ENCODE results near the gene ARHGAP29. TPM values are rescaled to one million over a fixed set of nuclear protein-coding genes. Genes with fewer than 3 reads are reported as not detected.

Gene ARHGAP29
- total RNA-seq, 1 experiment from 2014 or later = 137 TPM

- intact Hi-C loops (cut with micrococcal nuclease; ENCODE audit: unreplicated experiment) = no loop called here
- no TSS peak for BruUV-seq (replicated peaks)
- H3K27ac ChIP-seq = no peak overlapping the region
- H4K20me1 ChIP-seq (ENCODE audit: insufficient read depth) = no peaks in the 10 kb centered on the region
- no peak overlapping the region for H2AFZ ChIP-seq
- H3K4me3 ChIP-seq = no peak overlapping the region
- TF ChIP-seq EZH2 (IDR thresholded peaks at IDR 0.05; ENCODE audit: low read depth) = no peak
- TF ChIP-seq CTCF (conservative IDR thresholded peaks at IDR 0.05) = no peak
- ChIA-PET POLR2A (ENCODE audit: unreplicated experiment) (no interaction called here), CTCF (no interaction called here)
- DNase-seq = no peak
- peaks cover 13% of the 10 kb centered on the region; the same call in 1 of the 2 replicates for H3F3A ChIP-seq (ENCODE audit: insufficient read depth, low read depth)
- no peaks in the 10 kb centered on the region for H3K27me3 ChIP-seq (ENCODE audit: insufficient read depth, low read depth)
- no peaks in the 10 kb centered on the region for H3K79me2 ChIP-seq (ENCODE audit: low read depth)
- peaks cover 37% of the 10 kb centered on the region for H3K4me1 ChIP-seq (replicated peaks; ENCODE audit: insufficient read depth)
- H3K4me2 ChIP-seq = no peak overlapping the region
- H3K9me2 ChIP-seq (ENCODE audit: insufficient read depth) = no peaks in the 10 kb centered on the region
- no peaks in the 10 kb centered on the region for H3K36me3 ChIP-seq (ENCODE audit: low read depth)
- no peaks in the 10 kb centered on the region for H3K9me3 ChIP-seq (ENCODE audit: insufficient read depth, low read depth)
These were observed 115.0 kb downstream of the ARHGAP29 start for GRCh38 chr1:94122201-94122970.

Other genes starting within 250 kb of the ARHGAP29 start
- gene ABCA4, start 116.4 kb downstream of the ARHGAP29 start, total RNA-seq (2021) = 20.0 and 20.8 TPM in 2 replicates
- gene ABCD3, start 180.8 kb upstream of the ARHGAP29 start, total RNA-seq (2021) = 41.7 and 51.6 TPM in 2 replicates